ENCODE results near the gene PDSS1.

DNA sequence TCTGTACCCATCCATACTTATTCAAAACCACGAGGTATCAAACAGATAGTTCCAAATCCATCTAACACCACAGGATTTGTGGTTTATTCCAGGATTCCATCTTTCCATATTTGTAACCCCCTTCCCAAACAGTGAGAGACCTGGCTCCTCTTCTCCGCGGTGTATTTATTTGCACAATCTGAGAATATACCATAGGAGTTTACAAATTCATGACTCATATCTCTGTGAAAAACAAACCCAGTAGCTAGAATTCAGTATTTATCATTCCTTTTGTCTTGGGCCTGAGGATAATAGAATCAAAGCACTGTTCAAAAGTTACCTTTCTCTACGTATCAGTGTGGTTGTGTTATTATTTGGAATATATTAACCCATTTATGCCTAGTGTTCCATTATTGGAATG lies 31.9 kb downstream of the PDSS1 start:
- TF ChIP-seq, protein P1, sequence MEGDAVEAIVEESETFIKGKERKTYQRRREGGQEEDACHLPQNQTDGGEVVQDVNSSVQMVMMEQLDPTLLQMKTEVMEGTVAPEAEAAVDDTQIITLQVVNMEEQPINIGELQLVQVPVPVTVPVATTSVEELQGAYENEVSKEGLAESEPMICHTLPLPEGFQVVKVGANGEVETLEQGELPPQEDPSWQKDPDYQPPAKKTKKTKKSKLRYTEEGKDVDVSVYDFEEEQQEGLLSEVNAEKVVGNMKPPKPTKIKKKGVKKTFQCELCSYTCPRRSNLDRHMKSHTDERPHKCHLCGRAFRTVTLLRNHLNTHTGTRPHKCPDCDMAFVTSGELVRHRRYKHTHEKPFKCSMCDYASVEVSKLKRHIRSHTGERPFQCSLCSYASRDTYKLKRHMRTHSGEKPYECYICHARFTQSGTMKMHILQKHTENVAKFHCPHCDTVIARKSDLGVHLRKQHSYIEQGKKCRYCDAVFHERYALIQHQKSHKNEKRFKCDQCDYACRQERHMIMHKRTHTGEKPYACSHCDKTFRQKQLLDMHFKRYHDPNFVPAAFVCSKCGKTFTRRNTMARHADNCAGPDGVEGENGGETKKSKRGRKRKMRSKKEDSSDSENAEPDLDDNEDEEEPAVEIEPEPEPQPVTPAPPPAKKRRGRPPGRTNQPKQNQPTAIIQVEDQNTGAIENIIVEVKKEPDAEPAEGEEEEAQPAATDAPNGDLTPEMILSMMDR (IDR thresholded peaks at IDR 0.05), result no peak
- TF ChIP-seq JUND (IDR thresholded peaks at IDR 0.05) (no peak), EZH2phosphoT487 (IDR thresholded peaks at IDR 0.05; ENCODE audit: borderline replicate concordance, low read depth) (no peak)

Data from SK-N-SH (cell line).